HG03097 (cell line): Measurements from ENCODE around the gene RNASE9.
"Not testable (repeated sequence)": the region's sequence is repeated elsewhere in the genome, so short reads cannot be mapped to it uniquely, and the experiment has no call there.

Experiments used
- ATAC-seq: cut with Tn5 transposase; IDR thresholded peaks from one replicate; pipeline ENCODE4 v1.9.1; 2021; ENCODE audit not compliant: unreplicated experiment, low FRiP score

RNASE9 gene

DNA sequence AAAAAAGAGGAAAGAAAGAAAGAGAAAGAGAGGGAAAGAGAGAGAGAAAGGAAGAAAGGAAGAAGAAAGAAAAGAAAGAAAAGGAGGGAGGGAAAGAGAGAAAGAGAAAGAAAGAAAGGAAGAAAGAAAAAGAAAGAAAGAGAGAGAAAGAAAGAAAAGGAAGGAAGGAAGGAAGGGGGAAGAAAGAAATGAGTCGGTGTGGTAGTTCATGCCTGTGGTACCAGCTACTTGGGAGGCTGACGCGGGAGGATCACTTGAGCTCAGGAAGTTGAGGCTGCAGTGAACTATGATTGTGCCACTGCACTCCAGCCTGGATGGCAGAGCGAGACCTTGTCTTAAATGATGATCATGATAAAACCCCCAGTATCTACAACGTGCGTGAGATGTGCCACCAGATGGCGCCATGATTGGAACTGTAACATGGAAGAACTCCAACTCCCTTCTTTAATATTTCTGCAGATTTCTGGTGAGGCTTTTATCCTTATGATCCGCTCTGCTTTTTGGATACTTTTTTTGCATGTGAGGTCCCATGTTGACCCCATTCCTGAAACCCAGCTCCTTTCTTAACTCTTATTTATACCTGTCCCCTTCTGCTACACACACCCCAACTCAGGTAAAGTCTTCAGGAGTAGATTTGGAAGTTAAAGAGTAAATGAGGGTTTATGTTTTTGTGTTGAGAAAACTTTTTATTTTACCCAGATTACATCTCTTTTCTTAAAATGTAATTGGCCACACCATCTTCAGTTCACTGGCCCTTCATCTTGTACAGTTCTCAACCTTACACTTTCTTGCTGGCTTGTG, 29.9 kb downstream of the RNASE9 start:
- ATAC-seq = no peak

DNA sequence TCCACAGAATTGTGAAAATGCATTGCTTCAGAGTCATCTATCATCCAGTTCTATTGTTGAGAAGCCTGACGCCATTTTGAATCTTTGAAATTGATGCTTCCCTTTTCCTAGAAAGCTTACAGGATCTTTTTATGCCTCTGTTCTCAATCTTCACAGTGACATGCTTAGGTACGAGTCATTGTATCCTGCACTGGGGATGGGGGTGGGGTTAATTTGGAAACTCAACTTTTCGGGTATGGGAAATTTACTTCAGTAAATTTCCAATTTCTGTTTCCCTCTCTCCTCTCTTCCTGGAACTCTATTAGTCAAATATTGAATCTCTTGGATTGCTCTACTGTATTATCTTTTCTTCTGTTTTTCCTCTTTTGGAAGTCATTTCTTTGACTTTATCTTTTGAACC, 31.0 kb downstream of the RNASE9 start:
- ATAC-seq = no peak

GRCh38 chr14:20524027-20524426, 36.8 kb downstream of the RNASE9 start:
- ATAC-seq = no peak

- ATAC-seq = no peak
Measured at GRCh38 chr14:20522332-20522731, 38.5 kb downstream of the RNASE9 start.

DNA sequence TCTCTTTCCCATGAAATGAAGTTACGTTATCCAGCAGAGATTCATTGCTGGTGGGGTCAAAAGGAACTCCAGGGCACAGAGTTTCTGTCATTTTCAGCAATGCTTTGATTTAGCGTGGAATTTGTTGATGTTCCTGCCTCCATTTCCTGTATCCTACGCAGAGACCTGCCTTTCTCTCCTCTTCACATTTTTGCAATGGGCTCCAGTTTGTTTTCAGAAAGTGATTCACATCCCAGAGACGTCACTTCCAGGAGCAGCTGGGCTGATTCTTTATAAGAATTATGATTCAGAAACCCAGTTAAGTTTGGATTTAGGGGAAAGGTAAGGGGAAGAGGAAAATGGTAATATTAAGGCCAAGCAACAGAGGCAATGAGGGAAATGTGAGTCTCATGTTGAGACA, 43.9 kb downstream of the RNASE9 start:
- ATAC-seq = no peak

DNA sequence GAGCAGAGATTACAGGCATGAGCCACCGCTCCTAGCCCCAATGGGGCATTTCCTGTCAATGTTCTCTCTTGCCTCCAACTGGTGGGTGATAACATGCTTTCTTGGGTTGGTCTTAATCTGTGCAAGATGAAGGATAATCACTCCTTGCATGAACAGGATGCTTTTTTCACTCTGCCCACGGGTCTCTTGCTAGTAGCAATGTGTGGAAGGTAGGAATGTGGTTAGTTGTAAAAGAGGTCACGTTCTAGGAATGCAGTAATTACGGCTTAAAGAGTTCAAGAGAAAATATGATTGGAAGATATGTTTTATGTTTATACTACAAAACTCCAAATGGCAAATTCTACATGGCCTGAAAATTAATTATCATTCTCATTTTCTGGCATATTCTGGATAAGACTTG, 45.0 kb downstream of the RNASE9 start:
- ATAC-seq = no peak

- ATAC-seq = no peak
Measured at GRCh38 chr14:20512177-20512905, 48.5 kb downstream of the RNASE9 start.

DNA sequence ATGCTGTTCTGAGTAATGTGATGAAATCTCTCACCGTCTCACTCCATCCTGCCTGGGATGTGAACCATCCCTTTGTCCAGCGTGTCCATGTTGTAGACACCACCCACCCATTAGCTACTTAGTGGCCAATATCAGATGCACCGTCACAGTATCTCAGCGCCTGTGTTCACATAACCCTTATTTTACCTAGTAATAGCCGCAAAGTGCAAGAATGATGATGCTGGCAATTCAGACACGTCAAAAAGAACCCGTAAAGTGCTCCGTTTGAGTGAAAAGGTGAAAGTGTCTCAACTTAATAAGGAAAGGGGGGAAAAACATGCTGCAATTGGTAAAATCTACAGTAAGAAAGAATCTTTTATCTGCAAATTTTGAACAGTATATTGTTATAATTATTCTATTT, 52.5 kb downstream of the RNASE9 start:
- no peak for ATAC-seq

GRCh38 chr14:20507537-20507936, 53.3 kb downstream of the RNASE9 start:
- not testable (repeated sequence) for ATAC-seq

GRCh38 chr14:20506752-20507151, 54.1 kb downstream of the RNASE9 start:
- not testable (repeated sequence) for ATAC-seq

DNA sequence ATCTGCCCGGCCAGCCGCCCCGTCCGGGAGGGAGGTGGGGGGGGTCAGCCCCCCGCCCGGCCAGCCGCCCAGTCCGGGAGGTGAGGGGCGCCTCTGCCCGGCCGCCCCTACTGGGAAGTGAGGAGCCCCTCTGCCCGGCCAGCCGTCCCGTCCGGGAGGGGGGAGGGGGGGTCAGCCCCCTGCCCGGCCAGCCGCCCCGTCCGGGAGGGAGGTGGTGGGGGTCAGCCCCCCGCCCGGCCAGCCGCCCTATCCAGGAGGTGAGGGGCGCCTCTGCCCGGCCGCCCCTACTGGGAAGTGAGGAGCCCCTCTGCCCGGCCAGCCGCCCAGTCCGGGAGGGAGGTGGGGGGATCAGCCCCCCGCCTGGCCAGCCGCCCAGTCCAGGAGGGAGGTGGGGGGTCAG, 54.6 kb downstream of the RNASE9 start:
- ATAC-seq = not testable (repeated sequence)
